Measurements from ENCODE around the gene IPPK.

Gene IPPK

GRCh38 chr9:92656537-92656925 lies 13.4 kb downstream of the IPPK start:
- DNase-seq, result no peak

DNA sequence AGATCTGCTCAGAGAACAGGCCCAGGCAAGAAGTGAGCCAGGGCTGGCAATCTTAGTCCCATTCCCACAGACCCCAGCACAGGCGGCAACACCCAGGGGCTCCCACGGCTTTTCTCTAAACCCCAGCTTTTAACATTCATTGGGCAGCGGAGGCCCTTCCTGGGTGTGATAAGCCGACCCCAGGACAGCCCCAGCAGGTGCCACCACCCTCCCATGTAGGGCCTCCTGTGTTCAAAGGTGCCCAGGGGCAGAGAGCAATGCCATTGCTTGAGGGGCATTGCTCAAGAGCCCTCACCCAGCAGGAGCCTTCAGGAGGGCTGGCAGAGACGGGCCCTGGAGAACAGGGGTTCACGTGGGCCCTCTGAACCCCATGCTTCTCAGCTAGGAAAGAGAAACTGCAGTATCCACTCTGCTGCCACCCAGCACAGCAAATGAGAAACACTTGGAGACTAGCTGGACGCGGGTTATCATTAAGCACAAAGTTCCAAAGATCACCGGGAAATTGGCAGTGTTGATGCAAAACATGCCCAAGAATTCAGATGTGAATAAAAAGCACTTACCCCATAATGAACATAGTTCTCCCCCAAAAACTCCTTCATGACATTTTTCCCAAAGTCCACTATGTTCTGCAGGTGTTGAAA lies 13.9 kb downstream of the IPPK start:
- no peak for DNase-seq

DNA sequence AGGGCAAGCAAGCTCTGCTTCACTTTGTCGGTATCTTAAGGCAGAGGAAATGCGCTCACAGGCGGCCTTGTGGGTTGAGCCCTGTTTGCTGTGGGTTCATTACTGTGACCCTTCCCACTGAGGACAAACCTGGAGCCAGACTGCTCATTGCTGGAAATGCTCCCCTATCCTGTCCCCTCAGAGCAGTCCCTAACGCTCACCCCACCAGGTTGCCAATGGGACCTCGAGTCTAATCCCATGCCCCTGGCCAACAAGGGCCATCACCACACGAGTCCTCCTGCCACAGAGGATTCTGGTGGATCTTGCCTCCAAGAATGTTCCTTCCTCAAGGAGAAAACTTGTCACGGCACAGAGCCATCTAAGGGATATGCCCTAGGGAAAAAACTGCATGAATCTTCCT lies 14.6 kb downstream of the IPPK start:
- DNase-seq, result no peak

- no peak for DNase-seq
Measured at GRCh38 chr9:92654481-92655301, 15.2 kb downstream of the IPPK start.

GRCh38 chr9:92652461-92652860 lies 17.5 kb downstream of the IPPK start:
- no peak for DNase-seq

DNA sequence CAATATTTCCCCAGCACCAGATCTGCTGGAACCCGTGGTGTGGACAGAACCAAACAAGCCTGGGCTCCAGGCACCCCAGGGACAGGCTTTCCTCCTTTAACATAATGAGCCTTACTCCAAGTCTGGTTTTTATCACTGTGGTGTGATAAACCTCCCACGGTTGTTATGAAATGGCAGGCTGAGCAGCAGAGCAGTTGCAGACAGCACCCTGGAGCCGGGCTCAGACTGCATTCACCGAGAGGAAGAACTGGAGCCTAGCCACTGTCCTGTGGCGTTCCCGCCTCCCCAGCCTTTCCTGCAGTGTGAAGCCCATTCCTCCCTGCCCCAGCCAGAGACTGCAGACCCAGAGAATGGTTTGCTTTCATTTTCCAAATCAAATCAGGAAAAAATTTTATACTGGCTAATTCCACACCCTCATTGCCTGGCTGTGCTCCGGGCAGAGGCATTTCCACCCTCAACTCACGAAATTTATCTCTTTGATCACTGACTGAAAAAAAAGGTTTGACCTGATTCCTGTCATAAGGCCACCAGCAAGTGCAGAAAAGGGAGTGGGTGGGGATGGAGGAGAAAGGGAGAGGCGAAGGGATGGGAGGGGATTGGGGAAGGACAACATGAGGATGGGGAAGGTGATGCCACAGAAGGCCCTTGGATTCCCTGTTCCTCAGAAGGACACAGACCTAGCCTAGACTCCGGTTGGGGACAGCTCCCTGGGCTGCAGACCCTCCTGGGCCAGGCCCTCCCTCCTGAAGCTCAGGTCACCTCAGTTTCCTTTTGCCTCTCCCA lies 18.9 kb downstream of the IPPK start:
- DNase-seq, result no peak

DNA sequence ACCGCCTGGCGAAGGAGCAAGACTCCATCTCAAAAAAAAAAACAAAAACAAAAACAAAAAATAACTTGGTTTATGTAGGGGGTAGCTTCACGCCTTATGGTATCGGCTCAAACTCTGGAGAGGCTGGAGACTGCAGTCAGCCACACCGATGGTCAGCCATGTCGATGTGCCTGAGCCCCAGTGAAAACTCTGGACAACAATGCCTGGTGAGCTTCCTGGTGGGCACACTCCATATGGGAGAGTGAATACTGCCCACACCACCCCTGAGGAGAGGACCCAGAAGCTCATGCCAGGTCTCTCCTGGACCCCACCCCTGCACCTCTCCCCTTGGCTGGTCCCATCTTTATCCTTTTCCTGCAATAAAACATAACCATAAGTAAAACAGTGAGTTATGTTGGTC lies 19.6 kb downstream of the IPPK start:
- no peak for DNase-seq

DNA sequence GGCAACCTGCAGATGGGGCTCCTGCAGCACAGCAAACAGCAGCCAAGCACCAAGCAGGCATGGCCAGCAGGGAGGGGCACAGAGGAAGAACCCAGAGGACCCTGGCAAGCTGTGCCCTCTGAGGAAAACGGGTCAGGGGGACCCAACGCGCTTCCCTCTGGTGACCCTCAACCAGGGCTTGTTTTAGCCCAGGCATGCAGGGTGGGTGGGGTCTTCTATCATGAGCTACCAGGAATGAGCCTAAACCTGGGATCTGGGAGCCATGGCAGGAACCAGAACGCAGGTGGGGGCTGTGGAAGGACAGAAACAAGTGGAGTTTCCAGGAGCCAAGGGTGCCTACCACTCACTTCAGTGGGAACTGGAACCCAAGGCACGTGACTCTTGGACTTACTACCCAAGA lies 20.9 kb downstream of the IPPK start:
- DNase-seq, result no peak

DNA sequence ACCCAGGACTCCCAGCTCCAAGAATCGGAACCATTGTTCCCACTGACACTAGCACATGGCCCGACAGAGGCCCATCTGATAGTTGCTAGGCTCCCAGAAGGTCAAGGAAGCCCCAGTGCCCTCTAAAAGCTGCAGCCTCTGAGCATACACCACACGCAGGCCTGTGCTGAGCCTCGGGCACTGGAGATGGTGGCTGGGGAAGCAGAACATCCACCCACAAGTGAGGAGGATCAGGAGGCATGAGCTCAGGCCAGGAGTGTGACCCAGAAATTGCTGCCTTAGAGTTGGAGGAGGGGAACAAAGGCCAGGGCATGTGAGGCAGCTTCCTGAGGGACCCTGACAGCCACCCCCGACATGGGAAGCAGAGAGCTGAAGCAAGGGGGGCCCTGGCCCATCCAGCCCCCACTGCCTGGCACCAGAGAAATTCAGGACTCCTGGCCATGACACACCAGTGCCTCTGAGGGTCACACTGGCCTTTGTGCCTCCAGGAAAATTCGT lies 21.4 kb downstream of the IPPK start:
- DNase-seq, result no peak

DNA sequence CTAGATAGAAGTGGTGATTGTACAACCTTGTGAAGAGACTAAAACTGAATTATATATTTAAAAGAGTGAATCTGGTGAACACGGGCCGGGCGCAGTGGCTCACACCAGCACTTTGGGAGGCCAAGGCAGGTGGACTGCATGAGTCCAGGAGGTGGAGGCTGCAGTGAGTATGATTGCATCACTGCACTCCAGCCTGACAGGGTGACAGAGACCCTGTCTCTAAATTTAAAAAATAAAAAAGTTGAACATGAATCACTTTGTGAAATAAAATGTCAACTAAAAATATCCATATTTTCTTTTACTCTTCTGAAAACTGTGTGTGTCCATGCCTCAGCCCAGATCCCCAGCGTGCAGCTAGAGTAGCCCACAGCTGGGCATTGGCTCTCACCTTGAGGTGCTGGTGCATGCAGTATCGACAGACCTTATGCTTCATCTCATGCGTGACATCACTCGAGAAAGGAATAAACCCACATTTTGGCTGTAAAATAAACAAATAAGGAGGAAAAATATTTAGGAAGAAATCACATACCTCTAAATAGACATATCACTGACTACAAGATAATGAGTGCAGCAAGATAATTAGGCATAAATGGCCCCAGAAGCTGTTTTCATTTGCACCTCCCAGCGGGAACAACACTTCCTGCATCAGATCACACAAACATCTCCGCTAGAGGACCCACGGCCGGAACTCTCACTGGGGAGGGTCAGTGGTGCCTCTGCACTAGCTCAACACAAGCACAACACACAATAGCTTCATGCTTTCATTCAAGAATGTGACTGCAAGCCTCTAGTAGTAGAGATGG lies 22.1 kb downstream of the IPPK start:
- no peak for DNase-seq

DNA sequence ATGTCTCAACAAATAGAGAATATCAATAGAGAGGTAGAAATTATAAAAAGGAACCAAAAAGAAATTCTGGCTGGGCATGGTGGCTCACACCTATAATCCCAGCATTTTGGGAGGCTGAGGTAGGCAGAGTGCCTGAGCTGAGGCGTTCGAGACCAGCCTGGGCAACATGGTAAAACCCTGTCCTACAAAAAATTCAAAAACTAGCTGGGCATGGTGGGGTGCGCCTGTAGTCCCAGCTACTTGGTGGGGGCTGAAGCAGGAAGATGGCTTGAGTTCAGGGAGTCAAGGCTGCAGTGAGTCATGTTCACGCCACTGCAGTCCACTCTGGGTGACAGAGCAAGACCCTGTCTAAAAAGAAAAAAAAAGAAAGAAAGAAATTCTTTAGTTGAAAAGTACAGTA lies 24.9 kb downstream of the IPPK start:
- DNase-seq, result no peak

GRCh38 chr9:92644278-92644677 lies 25.7 kb downstream of the IPPK start:
- no peak for DNase-seq

DNA sequence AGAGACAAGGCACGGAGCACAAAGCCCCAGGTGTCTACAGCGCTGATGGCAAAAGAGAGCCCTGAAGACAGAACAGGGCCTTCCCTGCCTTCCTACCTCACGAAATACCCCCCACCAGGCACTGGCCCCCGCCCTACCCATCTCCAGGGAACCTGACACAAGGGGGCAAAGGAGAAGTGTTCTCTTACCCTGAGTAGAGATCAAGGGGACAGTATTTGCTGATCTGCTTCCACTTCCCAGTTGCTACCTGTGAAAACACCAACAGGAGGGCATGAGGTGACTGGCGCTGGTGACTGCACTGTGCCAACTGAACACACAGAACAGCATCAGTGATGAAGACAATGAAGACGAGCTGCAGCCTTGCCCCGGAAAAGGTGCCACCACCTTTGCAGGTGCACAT lies 27.4 kb downstream of the IPPK start:
- no peak for DNase-seq

- DNase-seq, result no peak
Measured at GRCh38 chr9:92642041-92642451, 27.9 kb downstream of the IPPK start.

GRCh38 chr9:92641092-92641809 lies 28.7 kb downstream of the IPPK start:
- no peak for DNase-seq

GRCh38 chr9:92640398-92641091 lies 29.4 kb downstream of the IPPK start:
- no peak for DNase-seq

DNA sequence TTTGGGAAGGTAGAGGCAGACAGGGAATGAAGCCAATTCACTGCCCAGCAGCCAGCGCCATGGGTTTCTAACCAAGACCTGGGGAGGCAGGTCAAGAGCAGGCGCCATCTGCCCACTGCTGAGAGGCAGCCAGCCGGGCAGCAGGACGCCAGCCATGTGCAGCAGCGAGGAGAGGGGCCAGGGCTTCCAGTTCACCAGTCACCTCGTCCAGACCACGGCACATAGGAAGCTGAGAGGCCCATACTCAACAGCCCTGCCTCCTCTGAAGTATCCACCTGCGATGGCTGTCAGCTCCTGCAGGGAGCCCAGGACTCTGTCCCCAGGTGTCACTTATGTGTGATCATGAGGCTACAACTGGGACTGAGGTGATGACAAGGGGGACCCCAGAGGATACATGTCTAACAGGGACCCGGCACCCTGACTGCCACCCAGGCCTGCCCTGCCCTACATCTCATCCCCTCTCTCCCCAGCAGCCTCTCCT lies 30.1 kb downstream of the IPPK start:
- DNase-seq, result no peak

GRCh38 chr9:92639124-92639523 lies 30.8 kb downstream of the IPPK start:
- DNase-seq, result no peak

DNA sequence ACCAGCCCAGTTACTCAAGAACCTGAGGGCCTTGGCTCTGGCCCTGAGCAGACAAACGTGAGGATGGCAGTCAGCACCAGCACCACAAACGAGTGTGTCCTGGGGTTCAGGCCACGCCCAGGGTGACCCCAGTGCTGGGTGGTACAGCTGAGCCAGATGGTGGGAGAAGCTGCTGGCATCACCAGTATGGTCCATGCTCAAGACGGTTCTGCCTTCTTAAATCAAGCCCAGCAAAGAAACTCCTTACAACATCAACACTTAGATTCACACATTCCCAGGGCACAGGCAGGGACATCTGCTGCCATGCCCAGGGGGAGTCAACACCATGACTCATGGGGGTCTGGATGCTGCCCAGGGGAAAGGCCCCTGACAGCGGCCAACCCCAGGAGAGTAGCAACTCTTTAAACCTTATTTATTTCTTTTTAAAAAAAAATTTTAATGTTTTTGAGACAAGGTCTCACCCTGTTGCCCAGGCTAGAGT lies 31.3 kb downstream of the IPPK start:
- no peak for DNase-seq

- no peak for DNase-seq
Measured at GRCh38 chr9:92637886-92638620, 31.9 kb downstream of the IPPK start.

Data from cortex of kidney (tissue), 1 donor.